Frontal cortex (tissue), 4 donors: Measurements from ENCODE around the gene PRKG1. TPM values are rescaled to one million over a fixed set of nuclear protein-coding genes. Genes with fewer than 3 reads are reported as not detected.

ENCODE experiments used
- DNase-seq, 2 donors: peaks; one replicate each; pipeline ENCODE4 v3.0.0; 2012; ENCODE audit warnings: low spot score in 2 of 2
- FAIRE-seq: peaks from 2 replicates; lab custom pipeline; 2012; peaks lifted over from hg19 to GRCh38; lab: Jason Lieb, UNC
- total RNA-seq: library from RNA; depleted of rRNA; stranded (reverse); fragments of >200 nt; gene quantifications from one replicate; pipeline ENCODE4 v1.2.3, GENCODE V29; 2014
- donor health status: control.
- donor health status: control.
- donor health status: control.

The PRKG1 gene
- total RNA-seq, 1 donor from 2014 or later = 15.5 TPM

- FAIRE-seq (no peak), DNase-seq (no peak)
Measured at GRCh38 chr10:51961401-51961800, 887.1 kb downstream of the PRKG1 start.

DNA sequence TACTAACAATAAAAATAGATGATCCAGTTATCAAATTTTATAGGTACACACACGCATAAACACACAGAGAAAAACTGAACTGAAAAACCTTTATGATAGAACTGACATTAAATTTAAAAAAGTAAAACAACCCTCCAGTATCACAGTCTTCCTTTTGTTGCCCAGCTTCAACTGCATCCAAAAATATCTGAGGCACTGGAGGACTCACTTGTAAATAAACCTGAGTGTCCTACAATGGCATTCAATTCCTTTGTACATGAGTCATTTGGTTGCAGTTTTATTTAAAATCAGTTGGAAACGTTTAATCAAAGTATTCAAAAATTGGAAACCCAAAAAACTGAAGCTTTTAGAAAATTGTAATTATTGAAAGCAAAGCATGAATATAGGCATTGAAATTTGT, 890.3 kb downstream of the PRKG1 start:
- no peak for DNase-seq
- peak; percentile 13 for FAIRE-seq

DNA sequence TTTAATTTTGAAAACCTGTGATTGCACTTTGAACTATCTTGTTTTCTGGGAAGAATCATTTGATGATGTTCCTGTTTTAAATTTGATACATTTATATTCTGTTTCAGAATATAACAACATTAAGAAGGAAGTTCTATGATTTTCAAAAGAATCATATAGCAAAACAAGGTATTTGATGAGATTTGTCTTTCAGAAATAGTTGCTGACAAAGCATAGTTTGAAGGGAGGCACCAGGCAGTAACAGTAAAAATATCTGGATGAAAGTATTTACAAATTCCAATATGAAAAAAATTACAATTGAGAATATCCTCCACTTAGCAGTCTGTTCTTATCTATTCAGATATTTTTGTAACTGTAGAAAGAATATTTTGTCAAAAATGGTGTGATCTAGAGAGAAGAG, 891.2 kb downstream of the PRKG1 start:
- DNase-seq (no peak), FAIRE-seq (no peak)

DNA sequence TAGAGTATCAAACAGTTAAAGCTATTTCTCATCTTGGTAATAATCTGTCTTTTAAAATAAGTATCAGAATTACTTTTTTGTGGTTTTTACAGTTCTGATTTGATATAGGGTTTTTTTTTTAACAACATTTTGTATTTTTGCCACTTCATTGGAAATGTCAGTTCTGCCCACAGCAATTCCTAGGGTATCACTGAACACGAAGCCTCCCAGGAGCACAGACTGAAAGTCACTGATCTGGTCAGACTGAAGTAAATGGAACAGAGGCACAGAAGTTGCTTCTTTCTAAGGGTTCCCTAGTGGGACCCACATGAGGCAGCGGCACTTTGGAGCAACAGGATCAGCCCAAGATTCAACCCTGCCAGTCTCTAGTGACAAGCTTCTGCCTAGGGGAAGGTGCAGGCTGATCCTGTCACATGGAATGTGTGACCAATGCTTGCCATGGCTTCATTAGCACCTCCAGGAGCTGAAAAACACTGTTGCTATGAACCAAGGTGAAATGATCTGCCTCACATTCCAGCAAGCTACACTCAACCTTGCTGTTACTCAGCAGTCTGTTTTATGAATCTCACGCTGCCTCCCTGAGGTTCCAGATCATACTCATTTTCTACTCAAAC, 898.6 kb downstream of the PRKG1 start:
- DNase-seq (no peak), FAIRE-seq (no peak)

GRCh38 chr10:51980752-51981151, 906.5 kb downstream of the PRKG1 start:
- FAIRE-seq = no peak
- no peak for DNase-seq

DNA sequence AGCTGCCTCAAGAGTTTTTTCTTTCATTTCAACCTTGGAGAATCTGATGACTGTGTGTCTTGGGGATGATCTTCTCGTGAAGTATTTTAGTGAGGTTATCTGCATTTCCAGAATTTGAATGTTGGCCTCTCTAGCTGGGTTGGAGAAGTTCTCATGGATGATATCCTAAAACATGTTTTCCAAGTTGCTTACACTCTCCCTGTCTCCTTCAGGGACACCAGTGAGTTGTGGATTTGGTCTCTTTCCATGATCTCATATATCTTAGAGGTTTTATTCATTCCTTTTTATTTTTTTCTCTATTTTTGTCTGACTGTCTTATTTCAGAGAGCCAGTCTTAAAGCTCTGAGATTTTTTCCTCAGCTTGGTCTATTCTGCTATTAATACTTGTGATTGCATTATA, 907.4 kb downstream of the PRKG1 start:
- DNase-seq (no peak), FAIRE-seq (no peak)

DNA sequence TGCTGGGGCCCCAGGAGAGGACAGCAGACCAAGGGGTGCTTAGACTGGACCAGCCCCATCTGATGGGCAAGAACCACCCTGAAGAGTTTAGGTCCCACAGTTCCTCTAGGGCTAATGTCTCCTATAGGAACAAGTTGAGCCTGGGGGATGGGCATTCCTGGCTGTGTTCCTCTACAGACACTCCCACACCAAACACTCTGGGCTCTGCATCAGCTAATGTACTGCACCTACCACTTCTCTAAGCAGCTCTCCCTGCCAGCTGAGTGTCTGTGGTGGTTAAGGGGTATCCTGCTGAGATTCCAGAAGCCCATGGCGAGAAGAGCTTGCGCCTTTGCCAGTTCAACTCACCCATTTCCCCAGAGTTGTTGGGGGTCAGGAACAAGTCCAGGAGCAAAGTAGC, 909.2 kb downstream of the PRKG1 start:
- FAIRE-seq = no peak
- DNase-seq = no peak

- FAIRE-seq = no peak
- no peak for DNase-seq
Measured at GRCh38 chr10:51985336-51985735, 911.0 kb downstream of the PRKG1 start.

DNA sequence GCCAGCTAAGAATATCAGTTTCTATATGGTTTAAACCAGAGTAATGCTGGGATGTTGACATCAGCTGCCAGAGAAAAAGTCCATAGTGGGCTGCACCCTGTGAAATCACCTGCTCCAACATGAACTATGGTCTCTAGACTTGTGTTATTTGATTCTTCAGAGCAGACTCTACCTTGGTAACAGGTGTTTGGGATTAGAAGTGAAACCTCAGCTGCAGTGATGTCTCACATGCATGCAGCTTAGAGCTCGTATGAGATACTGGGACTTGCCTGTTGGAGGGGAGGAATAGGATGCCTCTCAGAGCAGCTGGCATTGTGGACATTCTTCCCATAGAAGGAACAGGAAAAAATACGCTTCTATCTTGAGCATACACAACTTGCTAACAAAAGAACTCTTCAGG, 912.2 kb downstream of the PRKG1 start:
- FAIRE-seq (no peak), DNase-seq (no peak)

- FAIRE-seq = no peak
- no peak for DNase-seq
Measured at GRCh38 chr10:51993475-51993874, 919.2 kb downstream of the PRKG1 start.

- DNase-seq (no peak), FAIRE-seq (no peak)
Measured at GRCh38 chr10:51999096-51999495, 924.8 kb downstream of the PRKG1 start.

DNA sequence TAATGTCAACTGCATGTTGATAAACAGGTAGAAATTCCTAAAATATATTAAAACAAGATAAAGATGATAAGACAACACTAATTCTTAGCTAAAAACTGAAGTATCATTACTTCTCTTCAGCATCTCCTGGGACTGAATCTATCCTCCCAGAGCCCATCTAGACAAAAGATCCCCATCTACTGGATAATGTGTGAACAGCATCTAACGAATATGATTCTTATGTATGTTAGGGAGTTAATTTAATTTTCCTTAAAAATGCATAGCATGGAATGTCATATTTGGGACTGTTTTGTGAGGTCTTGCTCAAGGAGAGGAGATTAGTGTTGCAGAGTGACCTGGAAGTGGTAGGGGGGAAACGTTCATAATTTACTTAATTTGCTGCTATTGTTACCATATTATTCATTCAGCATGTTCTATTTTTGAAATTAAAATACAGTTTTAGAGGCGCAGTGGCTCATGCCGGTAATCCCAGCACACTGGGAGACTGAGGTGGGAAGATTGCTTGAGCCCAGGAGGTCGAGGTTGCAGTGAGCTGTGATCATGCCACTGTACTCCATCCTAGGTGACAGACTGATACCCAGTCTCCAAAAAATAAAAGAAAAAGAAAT, 930.2 kb downstream of the PRKG1 start:
- peak; percentile 54 for FAIRE-seq
- peak in 1 of 2 donors; percentile 29 for DNase-seq

- FAIRE-seq (no peak), DNase-seq (no peak)
Measured at GRCh38 chr10:52007091-52007490, 932.8 kb downstream of the PRKG1 start.

GRCh38 chr10:52011118-52011517, 936.8 kb downstream of the PRKG1 start:
- FAIRE-seq (no peak), DNase-seq (no peak)

DNA sequence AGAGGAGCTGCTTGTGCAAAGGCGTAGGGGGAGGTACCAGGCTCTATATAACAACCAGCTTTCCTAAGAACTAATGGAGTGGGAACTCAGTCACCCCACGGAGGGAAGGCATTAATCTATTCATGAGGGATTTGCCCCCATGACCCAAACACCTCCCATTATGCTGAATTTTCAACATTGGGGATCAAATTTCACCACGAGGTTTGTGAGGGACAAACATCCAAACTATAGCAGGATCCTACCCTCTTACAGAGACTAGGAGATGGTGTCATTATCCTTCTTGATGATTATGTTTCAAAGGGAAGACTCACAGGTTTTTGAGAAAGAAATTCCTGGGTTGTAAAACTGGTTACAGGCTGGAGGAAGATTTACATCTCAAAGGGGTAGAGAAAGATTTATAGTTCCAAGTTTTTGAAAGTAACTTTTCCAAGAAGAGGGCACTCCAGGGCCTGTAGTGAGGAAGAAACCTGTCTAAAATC, 944.8 kb downstream of the PRKG1 start:
- FAIRE-seq = no peak
- DNase-seq = no peak

DNA sequence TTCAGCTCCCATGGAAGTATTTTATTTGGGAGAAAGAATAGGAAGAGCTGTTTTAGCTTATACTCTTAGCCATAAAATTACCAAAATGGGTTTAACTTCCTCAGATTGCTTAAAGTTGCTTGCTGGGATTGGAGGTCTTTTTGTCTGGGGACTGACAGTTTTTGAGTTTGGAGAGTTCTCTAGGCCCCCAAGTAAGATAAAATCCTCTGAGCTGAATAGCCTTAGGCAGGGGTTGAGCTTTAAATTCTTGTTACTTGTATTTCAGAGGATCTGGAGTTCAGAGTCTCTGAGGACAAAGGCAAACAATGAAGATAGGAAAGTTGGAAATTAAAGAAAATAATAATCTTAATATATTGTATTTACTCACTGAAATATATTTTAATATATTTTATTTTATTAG, 945.4 kb downstream of the PRKG1 start:
- DNase-seq (no peak), FAIRE-seq (no peak)

- FAIRE-seq = no peak
Measured at GRCh38 chr10:52020173-52020572, 945.9 kb downstream of the PRKG1 start.

GRCh38 chr10:52020702-52021101, 946.4 kb downstream of the PRKG1 start:
- FAIRE-seq (no peak), DNase-seq (no peak)

More at GRCh38 chr10:52020173-52020572, 945.9 kb downstream of the PRKG1 start:
- no peak for DNase-seq

GRCh38 chr10:52027055-52027705, 952.9 kb downstream of the PRKG1 start:
- no peak for DNase-seq
- no peak for FAIRE-seq

GRCh38 chr10:52028523-52028858, 954.2 kb downstream of the PRKG1 start:
- DNase-seq (no peak), FAIRE-seq (no peak)

DNA sequence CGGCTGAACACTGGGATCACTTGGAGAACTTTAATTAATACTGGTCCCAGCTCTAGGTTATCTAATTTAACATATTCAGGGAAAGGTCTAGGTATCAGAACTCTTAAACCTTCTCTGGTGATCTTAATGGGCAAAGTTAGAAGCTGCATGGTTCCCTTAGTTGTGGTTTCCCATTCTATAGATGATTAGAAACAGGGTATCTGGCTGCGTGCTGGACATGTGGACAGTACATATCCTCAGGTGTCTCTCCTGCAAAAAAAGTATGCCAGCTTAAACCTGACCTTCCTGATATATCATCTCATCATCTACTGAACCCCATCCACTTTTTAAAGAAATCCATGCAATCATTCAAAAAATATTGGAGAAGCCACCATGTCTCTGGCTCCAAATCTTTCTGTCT, 955.3 kb downstream of the PRKG1 start:
- FAIRE-seq (no peak), DNase-seq (no peak)
